BJ (cell line): ENCODE results near the gene ERG. TPM values are rescaled to one million over a fixed set of nuclear protein-coding genes. Genes with fewer than 3 reads are reported as not detected.

Experiments
- CTCF ChIA-PET: fragments of 350-600 bp; formaldehyde crosslinking; extraction: SDS; loops from one replicate; lab custom pipeline; 2021; ENCODE audit warnings: antibody characterized with exemption, inconsistent platforms; lab: Yijun Ruan, JAX
- POLR2A ChIA-PET: fragments of 300-600 bp; sonication (Branson Sonifier 250); formaldehyde crosslinking; extraction: SDS; loops from one replicate; lab custom pipeline; 2021; ENCODE audit warnings: antibody characterized with exemption; lab: Charles Lee
- DNase-seq: peaks from one replicate; pipeline ENCODE4 v3.0.0-alpha.2; 2011; ENCODE audit warnings: low read depth
- H3K27me3 ChIP-seq: 2 replicates; pipeline ENCODE4 v1.6.0; 2011; ENCODE audit warnings: low read length; ENCODE audit not compliant: control insufficient read depth, insufficient read depth
- H3K36me3 ChIP-seq: 2 replicates; pipeline ENCODE4 v1.5.1; 2011; ENCODE audit warnings: low read length; ENCODE audit not compliant: control insufficient read depth, insufficient read depth
- H3K4me3 ChIP-seq: 2 replicates; pipeline ENCODE4 v1.5.1; 2011; ENCODE audit warnings: low read depth, mild to moderate bottlenecking, control low read depth, low read length
- polyA plus RNA-seq: library from polyadenylated mRNA; depleted of rRNA; stranded (reverse); fragments of >200 nt; gene quantifications from 2 replicates; pipeline ENCODE4 v1.2.3, GENCODE V29; 2011
- TF ChIP-seq, protein P1 (sequence below): IDR thresholded peaks from 2 replicates; pipeline ENCODE4 v1.5.1; 2011; ENCODE audit warnings: low read depth, mild to moderate bottlenecking, control low read depth, inconsistent platforms, low read length, moderate library complexity; ENCODE audit not compliant: insufficient read depth

ERG gene
- polyA plus RNA-seq, 1 experiment, result not detected

DNA sequence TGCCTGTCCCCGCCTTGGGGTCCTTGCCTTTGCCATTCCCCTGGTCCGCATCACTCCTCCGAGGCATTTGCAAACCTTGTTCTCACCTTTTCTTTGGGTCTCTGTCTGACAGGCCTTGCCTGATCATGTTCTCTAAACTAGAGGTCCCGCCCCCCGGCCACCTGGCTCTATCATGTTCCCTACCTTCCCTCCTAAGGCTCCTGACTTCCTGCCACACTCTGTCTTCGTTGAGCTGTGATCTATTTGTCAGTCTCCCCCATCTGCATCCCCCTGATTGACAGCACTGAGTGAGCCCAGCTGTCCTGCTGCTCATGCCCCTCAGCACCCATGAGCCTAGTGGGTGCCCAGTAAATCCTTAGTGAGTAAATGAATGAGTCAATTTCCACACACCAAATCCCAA is 22.8 kb downstream of the ERG start:
- H3K4me3 ChIP-seq, result no peak overlapping the region
- no peak for DNase-seq
- ChIA-PET POLR2A (no interaction called here), CTCF (interaction anchor here (0.6 to 0.8 kb wide), 2 partner anchors 11 to 29 kb away, joined by 3 read pairs; no protein-coding TSS in a partner anchor)
- no peaks in the 10 kb centered on the region for H3K36me3 ChIP-seq
- TF ChIP-seq, protein P1, sequence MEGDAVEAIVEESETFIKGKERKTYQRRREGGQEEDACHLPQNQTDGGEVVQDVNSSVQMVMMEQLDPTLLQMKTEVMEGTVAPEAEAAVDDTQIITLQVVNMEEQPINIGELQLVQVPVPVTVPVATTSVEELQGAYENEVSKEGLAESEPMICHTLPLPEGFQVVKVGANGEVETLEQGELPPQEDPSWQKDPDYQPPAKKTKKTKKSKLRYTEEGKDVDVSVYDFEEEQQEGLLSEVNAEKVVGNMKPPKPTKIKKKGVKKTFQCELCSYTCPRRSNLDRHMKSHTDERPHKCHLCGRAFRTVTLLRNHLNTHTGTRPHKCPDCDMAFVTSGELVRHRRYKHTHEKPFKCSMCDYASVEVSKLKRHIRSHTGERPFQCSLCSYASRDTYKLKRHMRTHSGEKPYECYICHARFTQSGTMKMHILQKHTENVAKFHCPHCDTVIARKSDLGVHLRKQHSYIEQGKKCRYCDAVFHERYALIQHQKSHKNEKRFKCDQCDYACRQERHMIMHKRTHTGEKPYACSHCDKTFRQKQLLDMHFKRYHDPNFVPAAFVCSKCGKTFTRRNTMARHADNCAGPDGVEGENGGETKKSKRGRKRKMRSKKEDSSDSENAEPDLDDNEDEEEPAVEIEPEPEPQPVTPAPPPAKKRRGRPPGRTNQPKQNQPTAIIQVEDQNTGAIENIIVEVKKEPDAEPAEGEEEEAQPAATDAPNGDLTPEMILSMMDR, result no peak
- peaks cover 1% of the 10 kb centered on the region for H3K27me3 ChIP-seq

DNA sequence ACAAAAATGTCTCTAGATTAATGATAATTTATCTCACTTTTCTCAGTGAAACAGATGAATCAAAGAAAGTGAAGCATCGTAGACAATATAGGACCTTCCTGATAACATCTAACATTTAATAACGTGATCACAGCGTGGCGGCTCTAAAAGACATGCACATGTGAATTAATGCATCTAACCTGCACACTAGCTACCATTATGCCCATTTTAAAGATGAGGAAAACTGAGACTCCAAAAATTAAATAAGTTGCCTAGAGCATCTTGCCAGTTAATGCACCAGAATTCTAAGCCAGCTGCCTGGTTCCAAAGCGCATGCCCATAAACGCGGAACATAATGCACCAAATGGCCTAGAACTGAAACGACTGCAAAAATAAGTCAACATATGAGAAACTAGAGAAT is 23.5 kb downstream of the ERG start:
- Histone ChIP-seq H3K27me3 (peaks cover 1% of the 10 kb centered on the region), H3K4me3 (no peak overlapping the region), H3K36me3 (no peaks in the 10 kb centered on the region)
- no peak for DNase-seq
- ChIA-PET CTCF (no interaction called here), POLR2A (no interaction called here)
- TF ChIP-seq, protein P1, result no peak

DNA sequence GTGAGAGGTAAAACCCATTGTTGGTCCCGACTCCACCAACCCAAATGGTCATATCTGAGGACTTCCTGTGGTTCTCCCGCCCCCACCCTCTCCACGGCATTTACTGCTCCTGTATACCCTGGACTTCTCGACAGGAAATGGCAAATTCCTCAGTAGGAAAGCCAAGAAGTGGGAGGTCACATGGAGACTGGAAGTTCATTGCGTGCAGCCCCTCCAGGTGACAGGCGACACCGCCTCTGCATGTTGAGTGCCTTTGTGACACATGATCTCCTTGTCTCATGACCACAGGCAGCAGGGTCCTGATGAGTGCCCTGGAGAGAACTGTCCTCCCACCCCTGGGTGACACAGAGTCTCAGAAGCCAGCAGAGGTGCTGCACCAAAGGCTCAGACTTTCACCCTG is 24.2 kb downstream of the ERG start:
- Histone ChIP-seq H3K36me3 (no peaks in the 10 kb centered on the region), H3K27me3 (peaks cover 1% of the 10 kb centered on the region), H3K4me3 (no peak overlapping the region)
- ChIA-PET POLR2A (no interaction called here), CTCF (no interaction called here)
- TF ChIP-seq, protein P1, result no peak
- DNase-seq, result no peak

DNA sequence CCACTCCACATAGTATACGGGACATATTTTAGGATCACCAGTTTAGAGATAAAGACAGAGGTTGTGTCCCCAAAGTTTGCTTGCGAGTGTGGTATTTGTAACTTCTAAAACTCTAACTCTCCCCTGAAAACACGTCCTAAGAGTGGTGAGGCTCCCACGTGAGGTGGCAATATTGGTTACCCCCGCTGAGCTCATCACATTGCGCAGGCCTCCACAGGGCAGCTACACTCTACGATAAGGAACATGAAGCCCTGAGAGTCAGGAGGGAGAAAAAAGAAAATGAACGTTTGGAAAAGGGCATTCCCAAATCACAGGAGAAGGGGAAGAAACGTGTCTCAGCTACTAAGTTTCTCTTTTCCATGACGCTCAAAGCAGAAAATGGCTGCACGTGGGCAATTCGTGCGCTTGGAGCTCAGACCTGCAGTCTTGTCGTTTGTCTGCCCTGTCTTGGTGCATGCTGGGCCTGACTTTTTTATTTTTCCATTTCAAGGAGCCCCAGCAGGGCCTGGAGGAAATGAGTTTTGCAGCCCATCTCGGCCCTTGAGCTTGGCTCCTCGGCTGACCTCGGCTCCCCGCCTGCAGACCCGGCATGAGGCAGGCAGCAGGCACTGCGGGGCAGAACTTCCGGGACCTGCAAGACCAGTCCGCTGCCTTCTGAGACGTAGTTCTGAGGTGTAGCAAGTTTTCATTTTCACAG is 25.7 kb downstream of the ERG start:
- CTCF ChIA-PET, result interaction anchor here (0.5 to 0.9 kb wide), 2 partner anchors 10 to 272 kb away, joined by 3 read pairs; no protein-coding TSS in a partner anchor
- Histone ChIP-seq H3K27me3 (peaks cover 1% of the 10 kb centered on the region), H3K36me3 (no peaks in the 10 kb centered on the region), H3K4me3 (no peak overlapping the region)
- TF ChIP-seq, protein P1, result no peak
- POLR2A ChIA-PET, result no interaction called here
- DNase-seq, result no peak

DNA sequence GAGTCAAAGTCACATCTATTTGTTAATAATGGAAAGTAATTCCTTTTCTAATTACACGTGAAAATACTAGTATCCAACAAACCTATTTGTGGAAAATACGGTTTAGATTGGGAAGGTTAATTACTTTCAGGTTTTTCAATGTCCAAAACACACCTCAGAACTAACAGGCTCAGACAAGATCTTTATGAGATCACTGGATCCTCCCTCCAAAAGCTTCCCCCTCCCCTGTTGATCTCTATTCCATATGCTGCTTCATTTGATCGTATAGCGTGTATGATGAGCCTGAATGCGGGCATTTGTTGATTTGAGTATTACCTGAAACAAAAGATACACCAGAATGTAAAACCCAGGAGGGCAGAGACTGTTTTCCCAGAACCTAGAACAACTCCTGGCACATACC is 26.5 kb downstream of the ERG start:
- TF ChIP-seq, protein P1, result no peak
- ChIA-PET POLR2A (no interaction called here), CTCF (no interaction called here)
- H3K4me3 ChIP-seq, result no peak overlapping the region
- no peak for DNase-seq
- peaks cover 1% of the 10 kb centered on the region for H3K27me3 ChIP-seq
- H3K36me3 ChIP-seq, result no peaks in the 10 kb centered on the region
